Natural killer cell (primary cell): ENCODE results near the gene CLNK. TPM values are rescaled to one million over a fixed set of nuclear protein-coding genes. Genes with fewer than 3 reads are reported as not detected.

ENCODE experiments used
- ATAC-seq, 3 donors: fragments of 150-1000 bp in 2 of 3; fragments of 200-7000 bp in 1 of 3; cut with Tn5 transposase; 1 replicate in 1 of 3; 2 replicates in 2 of 3; pipeline ENCODE4 v1.10.0; 2021; ENCODE audit warnings: mild to moderate bottlenecking in 2 of 3, moderate library complexity in 2 of 3
- DNase-seq, 2 donors: peaks; one replicate each; pipeline versions ENCODE4 v3.0.0 to v3.0.0-alpha.2; 2013 to 2021; ENCODE audit warnings: mixed read lengths in 1 of 2
- H3K27ac ChIP-seq: one replicate; pipeline ENCODE4 v1.5.1; 2013; ENCODE audit warnings: mild to moderate bottlenecking, low read length
- H3K27me3 ChIP-seq: one replicate; pipeline ENCODE4 v1.6.1; 2013; ENCODE audit warnings: low read length; ENCODE audit not compliant: control insufficient read depth, insufficient read depth
- H3K36me3 ChIP-seq: one replicate; pipeline ENCODE4 v1.6.1; 2013; ENCODE audit warnings: low read length; ENCODE audit not compliant: control insufficient read depth, insufficient read depth
- H3K4me1 ChIP-seq: one replicate; pipeline ENCODE4 v1.6.1; 2013; ENCODE audit warnings: low read length; ENCODE audit not compliant: control insufficient read depth, insufficient read depth
- H3K4me3 ChIP-seq: one replicate; pipeline ENCODE4 v1.5.1; 2013; ENCODE audit warnings: low read length
- H3K9me3 ChIP-seq: one replicate; pipeline ENCODE4 v1.6.1; 2013; ENCODE audit warnings: low read length; ENCODE audit not compliant: control insufficient read depth, insufficient read depth
- H3K27ac Mint-ChIP-seq, 2 donors: one replicate each; pipeline ENCODE4 v1.8.0; 2022; ENCODE audit warnings: mild to moderate bottlenecking in 2 of 2, mixed read lengths in 2 of 2, moderate library complexity in 1 of 2
- H3K27me3 Mint-ChIP-seq, 2 donors: one replicate each; pipeline ENCODE4 v1.8.0; 2022; ENCODE audit warnings: low read depth in 2 of 2, mixed read lengths in 2 of 2
- H3K36me3 Mint-ChIP-seq: one replicate; pipeline ENCODE4 v1.8.0; 2022; ENCODE audit warnings: mixed read lengths
- H3K4me1 Mint-ChIP-seq, 2 donors: one replicate each; pipeline ENCODE4 v1.8.0; 2022; ENCODE audit warnings: mixed read lengths in 2 of 2
- H3K4me3 Mint-ChIP-seq: one replicate; pipeline ENCODE4 v1.8.0; 2022; ENCODE audit warnings: mild to moderate bottlenecking, moderate library complexity, mixed read lengths
- H3K9me3 Mint-ChIP-seq, 2 donors: one replicate each; pipeline ENCODE4 v1.8.0; 2022; ENCODE audit warnings: mixed read lengths in 2 of 2
- WGBS: methylation state at CpG from one replicate; pipeline ENCODE4 v1.1.7; 2013; ENCODE audit warnings: missing lambda C conversion rate; ENCODE audit not compliant: insufficient coverage; 5-methylcytosine and 5-hydroxymethylcytosine counted together
- intact Hi-C: fragments of 100-400 bp; cut with micrococcal nuclease; formaldehyde crosslinking; loops from one replicate; pipeline ENCODE4 v1.14.2; 2022
- total RNA-seq, 4 donors: library from RNA; stranded (reverse); fragments of 120-200 nt in 1 of 4; gene quantifications; one replicate each; pipeline versions ENCODE4 v1.2.3 to v1.2.4, GENCODE V29; 2013 to 2022
- TF ChIP-seq, protein P1 (sequence below): fragments of 200-600 bp; IDR thresholded peaks from one replicate; pipeline ENCODE4 v1.8.0; 2022; ENCODE audit warnings: antibody characterized with exemption

CLNK gene
- total RNA-seq, 3 donors from 2014 or later (not counting 1 experiment from before 2014, with no cell fraction given), result 1.00 to 1.1 (median 1.0) TPM

DNA sequence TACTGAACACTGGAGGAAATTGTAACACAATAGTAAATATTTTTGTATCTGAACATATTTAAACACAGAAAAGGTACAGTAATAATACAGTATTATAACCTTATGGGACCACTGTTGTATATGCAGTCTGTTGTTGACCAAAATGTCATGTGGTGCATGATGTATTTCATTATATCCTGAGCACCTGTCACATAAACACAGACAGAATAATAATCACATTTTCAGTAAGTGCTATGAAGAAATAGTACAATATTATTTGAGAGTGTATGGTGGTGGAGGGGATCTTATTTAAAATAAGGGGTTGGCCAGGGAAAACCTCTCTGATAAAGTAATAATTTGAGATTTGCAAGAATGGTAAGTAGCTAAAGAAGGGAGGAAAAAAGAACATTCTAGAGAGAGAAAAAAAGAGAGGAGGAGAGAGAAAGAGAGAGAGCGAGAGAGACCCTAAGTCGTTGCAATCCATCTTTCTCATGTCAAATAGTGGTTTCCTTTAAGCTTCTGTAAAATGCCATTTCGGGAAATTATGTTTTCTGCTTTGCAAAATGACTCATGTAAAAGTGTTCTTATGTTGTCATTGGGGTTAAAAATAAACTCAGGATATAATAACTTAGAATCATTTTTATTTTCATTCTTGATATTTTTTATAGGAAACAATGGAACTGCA is 19.3 kb upstream of the CLNK start:
- H3K9me3 Mint-ChIP-seq, result no peaks in the 10 kb centered on the region
- Histone ChIP-seq H3K36me3 (no peaks in the 10 kb centered on the region), H3K4me3 (no peak overlapping the region), H3K4me1 (no peaks in the 10 kb centered on the region), H3K27ac (no peak overlapping the region), H3K27me3 (no peaks in the 10 kb centered on the region), H3K9me3 (no peaks in the 10 kb centered on the region)
- ATAC-seq, result no peak
- TF ChIP-seq, protein P1, sequence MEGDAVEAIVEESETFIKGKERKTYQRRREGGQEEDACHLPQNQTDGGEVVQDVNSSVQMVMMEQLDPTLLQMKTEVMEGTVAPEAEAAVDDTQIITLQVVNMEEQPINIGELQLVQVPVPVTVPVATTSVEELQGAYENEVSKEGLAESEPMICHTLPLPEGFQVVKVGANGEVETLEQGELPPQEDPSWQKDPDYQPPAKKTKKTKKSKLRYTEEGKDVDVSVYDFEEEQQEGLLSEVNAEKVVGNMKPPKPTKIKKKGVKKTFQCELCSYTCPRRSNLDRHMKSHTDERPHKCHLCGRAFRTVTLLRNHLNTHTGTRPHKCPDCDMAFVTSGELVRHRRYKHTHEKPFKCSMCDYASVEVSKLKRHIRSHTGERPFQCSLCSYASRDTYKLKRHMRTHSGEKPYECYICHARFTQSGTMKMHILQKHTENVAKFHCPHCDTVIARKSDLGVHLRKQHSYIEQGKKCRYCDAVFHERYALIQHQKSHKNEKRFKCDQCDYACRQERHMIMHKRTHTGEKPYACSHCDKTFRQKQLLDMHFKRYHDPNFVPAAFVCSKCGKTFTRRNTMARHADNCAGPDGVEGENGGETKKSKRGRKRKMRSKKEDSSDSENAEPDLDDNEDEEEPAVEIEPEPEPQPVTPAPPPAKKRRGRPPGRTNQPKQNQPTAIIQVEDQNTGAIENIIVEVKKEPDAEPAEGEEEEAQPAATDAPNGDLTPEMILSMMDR, result no peak
- DNase-seq, result no peak
- no peaks in the 10 kb centered on the region for H3K4me1 Mint-ChIP-seq
- WGBS, result 32% methylated on average over 3 of the region's 3 CpGs
- H3K36me3 Mint-ChIP-seq, result no peaks in the 10 kb centered on the region
- H3K4me3 Mint-ChIP-seq, result no peak overlapping the region
- intact Hi-C loops, result no loop called here
- no peaks in the 10 kb centered on the region for H3K27me3 Mint-ChIP-seq
- H3K27ac Mint-ChIP-seq, result no peak overlapping the region

DNA sequence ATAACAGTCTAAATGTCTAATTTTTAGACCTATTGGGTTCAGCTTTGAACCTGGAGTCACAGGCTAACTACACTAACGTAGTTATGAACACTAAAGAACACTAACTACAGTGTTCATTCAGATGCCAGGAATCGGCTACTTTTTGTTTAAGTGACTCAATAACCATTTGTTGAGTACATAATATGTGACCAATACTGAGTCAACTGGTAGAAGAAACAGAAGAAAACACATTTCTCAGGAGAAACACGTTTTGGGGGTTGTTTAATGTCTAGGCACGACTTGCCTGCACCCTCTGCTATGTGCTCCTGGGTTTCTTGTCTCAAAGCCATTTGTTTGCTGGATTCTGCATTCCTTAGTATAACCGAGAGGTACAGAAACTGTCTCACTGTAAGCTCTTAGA is 18.6 kb upstream of the CLNK start:
- WGBS, result 87% methylated on average over 5 of the region's 5 CpGs

DNA sequence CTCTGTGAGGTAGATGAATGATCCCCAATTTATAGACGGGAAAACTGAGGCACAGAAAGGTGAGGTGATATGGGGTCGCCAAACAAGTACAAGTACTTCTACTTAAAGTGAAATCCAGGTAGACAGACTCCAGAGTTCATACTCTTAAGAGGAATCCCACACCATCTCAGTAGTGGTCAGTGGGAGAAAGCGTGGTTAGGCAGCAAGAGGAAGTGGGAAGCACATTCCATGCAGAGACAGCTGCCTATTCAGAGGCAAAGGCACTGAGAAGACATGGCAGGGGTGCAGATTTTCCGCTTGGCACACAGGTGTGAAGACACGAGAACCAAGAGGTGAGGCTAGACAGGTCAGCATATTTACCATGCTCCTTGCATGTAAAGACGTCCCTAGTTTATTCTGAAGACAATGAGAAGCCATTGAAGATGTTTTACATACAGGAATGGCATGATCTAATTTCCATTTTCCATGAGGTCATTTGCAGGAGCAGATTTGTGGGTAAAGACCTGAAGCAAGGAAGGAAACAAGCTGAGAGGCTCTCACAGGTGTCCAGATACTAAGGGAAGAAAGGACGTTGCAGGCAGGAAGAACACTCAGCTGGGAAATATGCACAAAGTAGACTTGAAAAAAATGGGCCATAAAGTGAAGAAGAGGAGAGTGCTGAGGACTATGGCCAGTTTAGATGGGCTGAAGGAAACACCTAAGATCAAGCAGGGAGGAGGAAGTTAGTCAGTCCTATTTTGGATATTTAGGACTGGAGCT is 17.3 kb upstream of the CLNK start:
- DNase-seq, result no peak
- no peaks in the 10 kb centered on the region for H3K9me3 Mint-ChIP-seq
- no peak overlapping the region for H3K4me3 Mint-ChIP-seq
- TF ChIP-seq, protein P1, result no peak
- H3K27me3 Mint-ChIP-seq, result no peaks in the 10 kb centered on the region
- WGBS, result 45% methylated on average over 5 of the region's 7 CpGs
- H3K4me1 Mint-ChIP-seq, result no peaks in the 10 kb centered on the region
- H3K4me3 ChIP-seq, result no peak overlapping the region
- no peaks in the 10 kb centered on the region for H3K36me3 ChIP-seq
- no peaks in the 10 kb centered on the region for H3K36me3 Mint-ChIP-seq
- H3K9me3 ChIP-seq, result no peaks in the 10 kb centered on the region
- no peak overlapping the region for H3K27ac ChIP-seq
- no peak overlapping the region for H3K27ac Mint-ChIP-seq
- intact Hi-C loops, result no loop called here
- no peak for ATAC-seq
- H3K27me3 ChIP-seq, result no peaks in the 10 kb centered on the region
- H3K4me1 ChIP-seq, result no peaks in the 10 kb centered on the region

More for the DNA sequence above, 18.6 kb upstream of the CLNK start:
- DNase-seq, result no peak
- H3K27ac ChIP-seq, result no peak overlapping the region
- Mint-ChIP-seq H3K4me3 (no peak overlapping the region), H3K36me3 (no peaks in the 10 kb centered on the region), H3K27me3 (no peaks in the 10 kb centered on the region), H3K4me1 (no peaks in the 10 kb centered on the region), H3K9me3 (no peaks in the 10 kb centered on the region), H3K27ac (no peak overlapping the region)
- H3K4me1 ChIP-seq, result no peaks in the 10 kb centered on the region
- H3K4me3 ChIP-seq, result no peak overlapping the region
- no peaks in the 10 kb centered on the region for H3K9me3 ChIP-seq
- no peaks in the 10 kb centered on the region for H3K36me3 ChIP-seq
- no peak for ATAC-seq
- no peaks in the 10 kb centered on the region for H3K27me3 ChIP-seq
- TF ChIP-seq, protein P1, result no peak
- intact Hi-C loops, result no loop called here
